Measurements from ENCODE around the gene MRPL34.
"Not testable (repeated sequence)": the region's sequence is repeated elsewhere in the genome, so short reads cannot be mapped to it uniquely, and the experiment has no call there.

Gene MRPL34

GRCh38 chr19:17285415-17286135, 20.1 kb upstream of the MRPL34 start:
- no peak for DNase-seq (ENCODE audit: low read depth)

GRCh38 chr19:17286263-17286662, 19.4 kb upstream of the MRPL34 start:
- no peak for DNase-seq (ENCODE audit: low read depth)

DNA sequence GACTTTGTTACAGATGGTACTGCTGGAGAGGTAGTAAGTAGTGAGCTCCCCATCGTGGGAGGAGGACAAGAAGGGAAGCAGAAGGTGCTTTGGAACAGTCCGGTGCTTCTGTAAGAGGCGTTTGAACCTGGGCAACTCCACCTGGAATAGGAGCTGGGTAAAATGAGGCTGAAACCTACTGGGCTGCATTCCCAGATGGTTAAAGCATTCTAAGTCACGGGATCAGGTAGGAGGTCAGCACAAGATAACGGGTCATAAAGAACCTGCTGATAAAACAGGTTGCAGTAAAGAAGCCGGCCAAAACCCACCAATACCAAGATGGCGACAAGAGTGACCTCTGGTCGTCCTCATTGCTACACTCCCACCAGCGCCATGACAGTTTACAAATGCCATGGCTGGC, 18.9 kb upstream of the MRPL34 start:
- DNase-seq (ENCODE audit: low read depth): no peak

DNA sequence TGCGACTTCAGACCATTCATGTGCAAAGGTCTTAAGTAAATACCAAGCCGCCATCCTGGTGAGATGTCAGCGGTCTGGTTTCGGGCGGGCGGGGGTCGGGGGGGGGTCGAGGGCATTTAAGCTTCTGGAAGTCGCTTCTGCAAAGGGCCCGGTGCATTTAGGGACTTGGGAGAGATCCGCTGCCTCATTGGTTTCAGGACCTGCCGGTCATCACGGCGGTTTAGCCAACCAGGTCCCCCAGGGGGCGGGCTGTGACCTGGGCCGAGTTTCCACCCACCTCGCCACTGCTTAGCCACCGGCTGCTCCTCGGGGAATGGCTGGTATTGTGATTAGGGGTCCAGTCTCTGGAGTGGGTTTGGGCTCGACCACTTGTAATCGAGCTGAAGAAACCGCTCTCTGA, 16.2 kb upstream of the MRPL34 start:
- DNase-seq (ENCODE audit: low read depth): no peak

DNA sequence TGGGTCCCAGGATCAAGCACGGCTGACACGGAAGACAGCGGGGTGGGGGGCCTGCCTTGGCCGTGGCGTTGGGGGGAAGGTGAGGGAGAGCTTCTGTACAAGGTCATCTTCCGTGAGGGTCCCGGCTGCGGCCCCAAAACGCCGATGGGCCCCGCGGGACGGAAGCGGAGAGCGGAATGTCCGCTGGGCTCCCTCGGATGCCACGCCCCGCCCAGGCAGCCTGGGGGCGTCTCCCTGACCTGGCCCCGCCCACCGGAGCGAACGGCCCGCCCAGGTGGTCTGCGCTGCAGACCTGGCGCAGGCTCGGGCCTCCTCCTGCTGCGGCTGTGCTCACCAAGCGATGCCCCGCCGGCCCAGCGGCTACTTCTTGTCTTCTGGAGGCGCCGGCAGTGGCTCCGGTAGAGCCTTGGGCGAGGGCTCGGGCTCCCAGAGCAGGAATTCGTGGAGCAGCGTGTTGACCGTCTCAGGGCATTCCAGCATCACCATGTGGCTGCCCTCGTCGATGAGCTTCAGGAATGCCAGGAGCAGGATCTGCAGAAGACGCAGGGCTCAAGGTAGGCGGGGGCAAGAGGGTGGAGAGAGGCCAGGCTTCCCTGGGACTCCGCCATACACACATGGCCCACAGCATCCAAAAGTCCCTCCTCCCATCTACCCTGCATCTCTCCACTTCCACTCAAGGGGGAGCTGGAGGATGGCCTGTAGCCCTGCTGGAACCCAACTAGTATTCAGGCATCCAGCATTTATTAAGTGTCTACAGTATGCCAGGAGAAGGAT, 13.2 kb upstream of the MRPL34 start:
- DNase-seq (ENCODE audit: low read depth): peak; percentile 53

GRCh38 chr19:17293605-17294004, 12.1 kb upstream of the MRPL34 start:
- no peak for DNase-seq (ENCODE audit: low read depth)

- no peak for DNase-seq (ENCODE audit: low read depth)
These were observed 11.4 kb upstream of the MRPL34 start for GRCh38 chr19:17294051-17294891.

DNA sequence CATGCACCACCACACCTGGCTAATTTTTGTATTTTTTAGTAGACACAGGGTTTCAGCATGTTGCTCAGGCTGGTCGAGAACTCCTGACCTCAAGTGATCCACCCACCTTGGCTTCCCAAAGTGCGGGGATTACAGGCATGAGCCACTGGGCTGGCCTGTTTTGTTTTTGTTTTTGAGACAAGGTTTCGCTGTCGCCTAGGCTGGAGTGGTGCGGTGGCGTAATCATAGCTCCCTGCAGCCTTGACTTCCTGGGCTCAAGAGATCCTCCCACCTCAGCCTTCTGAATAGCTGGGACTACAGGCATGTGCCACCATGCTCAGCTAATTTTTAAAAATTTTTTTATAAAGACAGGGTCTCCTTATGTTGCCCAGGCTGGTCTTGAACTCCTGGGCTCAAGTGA, 10.1 kb upstream of the MRPL34 start:
- not testable (repeated sequence) for DNase-seq (ENCODE audit: low read depth)

DNA sequence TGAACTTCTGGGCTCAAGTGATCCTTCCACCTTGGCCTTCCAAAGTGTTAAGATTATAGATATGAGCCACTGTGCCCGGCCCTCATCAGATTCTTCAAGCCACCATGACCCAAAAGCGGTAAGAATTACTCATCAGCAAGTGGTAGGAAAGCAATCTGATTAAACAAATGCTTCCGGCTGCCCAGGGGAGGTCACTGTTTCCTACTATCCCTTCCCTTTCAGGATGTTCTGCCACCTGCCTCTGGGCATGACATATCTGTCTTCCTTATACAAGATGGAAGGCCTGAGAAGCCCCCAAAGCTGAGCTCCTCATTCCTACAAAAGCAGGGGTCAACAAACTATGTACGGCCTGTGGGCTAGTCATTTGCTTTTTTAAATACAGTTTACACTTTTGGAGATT, 9.4 kb upstream of the MRPL34 start:
- DNase-seq (ENCODE audit: low read depth): no peak

GRCh38 chr19:17296976-17297375, 8.7 kb upstream of the MRPL34 start:
- no peak for DNase-seq (ENCODE audit: low read depth)

DNA sequence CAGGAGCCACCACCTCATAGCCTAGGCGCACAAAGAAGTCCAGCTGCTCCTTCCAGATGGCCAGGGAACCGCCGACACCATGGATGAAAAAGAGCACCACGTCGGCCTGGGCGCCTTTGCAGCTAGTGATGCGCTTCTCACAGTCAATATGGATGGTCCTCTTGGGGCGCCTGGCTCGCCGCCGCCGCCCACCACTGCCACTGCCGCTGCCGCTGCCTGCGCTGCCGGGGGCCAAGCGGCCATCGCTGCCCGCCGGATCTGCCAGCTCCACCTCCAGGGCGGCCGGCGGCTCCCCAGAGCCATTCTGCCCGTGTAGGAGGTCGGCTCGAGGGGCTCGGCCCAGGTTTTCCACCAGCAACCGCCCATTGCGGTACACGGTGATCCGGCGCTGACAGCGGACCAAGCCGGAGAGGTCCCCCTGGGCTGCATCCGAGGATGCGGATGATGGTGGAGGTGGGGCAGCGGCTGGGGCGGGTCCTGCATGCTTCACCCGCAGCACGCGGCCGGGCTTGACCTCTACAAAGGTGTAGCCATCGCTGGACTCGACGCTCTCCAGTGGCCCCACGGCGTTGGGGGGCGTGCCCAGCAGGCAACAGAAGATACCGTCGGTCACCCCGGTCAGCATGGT, 4.6 kb upstream of the MRPL34 start:
- no peak for DNase-seq (ENCODE audit: low read depth)

DNA sequence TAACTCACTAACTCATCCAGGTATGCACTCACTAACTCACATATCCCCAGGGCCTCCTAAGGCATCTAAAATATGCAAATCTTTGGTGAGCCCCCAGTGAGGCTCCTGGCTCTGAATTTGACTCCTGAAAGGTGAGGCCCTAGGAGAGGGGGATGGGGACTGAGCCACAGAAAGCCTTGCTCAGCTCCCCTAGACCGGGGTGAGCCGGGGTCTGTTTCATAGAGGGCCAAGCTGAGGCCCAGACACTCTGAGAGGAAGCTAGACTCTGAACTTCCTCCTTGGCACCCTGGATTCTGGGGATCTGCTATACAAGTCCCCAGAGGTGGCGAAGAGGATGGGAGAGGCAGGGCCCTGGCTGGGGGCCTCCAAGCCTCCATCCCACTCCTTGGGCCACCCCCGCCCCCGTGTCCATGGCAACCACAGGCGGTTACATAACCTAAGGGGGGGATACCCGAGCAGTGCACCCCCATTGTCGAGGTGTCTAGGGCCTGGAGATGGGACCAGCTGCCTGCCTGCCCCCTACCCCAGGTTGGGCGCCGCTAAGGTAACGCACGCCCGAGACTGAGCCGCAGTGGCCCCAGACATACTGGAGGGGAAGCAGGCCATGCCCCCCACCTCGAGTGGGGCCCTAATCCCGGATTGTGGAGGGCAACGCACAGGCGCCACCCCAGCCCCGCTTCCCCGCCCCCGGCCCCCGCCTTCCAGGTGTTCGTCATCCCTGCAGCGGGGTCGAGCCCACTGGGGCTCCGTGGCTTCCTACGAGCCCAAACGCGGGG, 3.1 kb upstream of the MRPL34 start:
- DNase-seq (ENCODE audit: low read depth): no peak

DNA sequence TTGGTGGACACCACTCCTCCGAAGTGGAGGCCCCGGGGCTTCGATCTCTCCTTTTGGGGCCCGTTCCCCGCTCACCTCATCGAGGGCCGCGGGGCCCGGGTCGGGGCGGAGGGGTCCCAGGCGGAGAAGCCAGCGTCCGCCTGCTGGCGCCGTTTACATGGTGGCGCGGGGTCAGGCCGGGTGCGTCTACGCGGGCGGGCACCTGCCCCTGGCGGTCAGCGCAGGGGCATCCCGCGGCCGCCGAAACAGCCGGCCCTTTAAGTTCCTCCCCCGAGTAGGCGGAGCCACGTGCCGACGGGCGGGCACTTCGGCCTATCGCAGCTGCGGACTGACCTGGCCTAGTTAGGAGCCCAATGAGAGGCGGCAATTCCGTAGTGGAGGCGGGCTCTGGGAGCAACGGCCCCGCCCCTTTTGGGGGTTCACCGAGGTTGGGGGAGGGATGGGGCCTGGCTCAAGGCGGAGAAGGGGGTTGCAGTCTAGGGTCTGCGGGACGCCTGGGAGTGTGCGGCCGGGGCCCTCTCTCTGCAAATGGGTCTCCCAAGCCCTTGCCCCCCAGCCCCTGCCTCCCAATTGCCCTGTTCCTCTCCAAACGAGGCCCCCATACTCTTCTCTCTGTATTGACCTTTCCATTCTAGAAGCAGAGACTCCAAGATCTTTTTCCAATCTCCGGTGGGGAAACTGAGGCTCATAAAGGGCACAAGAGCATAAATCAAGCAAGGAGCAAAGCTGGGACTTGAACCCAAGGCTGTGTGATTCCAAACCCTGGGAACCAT, 2.3 kb upstream of the MRPL34 start, which contains the start of gene ABHD8:
TSS of gene ABHD8 (minus strand) at position 259 of the 773 bp plus-strand sequence. CDS start 1,809 bp downstream, outside the sequence.
- DNase-seq (ENCODE audit: low read depth): peak; percentile 87

DNA sequence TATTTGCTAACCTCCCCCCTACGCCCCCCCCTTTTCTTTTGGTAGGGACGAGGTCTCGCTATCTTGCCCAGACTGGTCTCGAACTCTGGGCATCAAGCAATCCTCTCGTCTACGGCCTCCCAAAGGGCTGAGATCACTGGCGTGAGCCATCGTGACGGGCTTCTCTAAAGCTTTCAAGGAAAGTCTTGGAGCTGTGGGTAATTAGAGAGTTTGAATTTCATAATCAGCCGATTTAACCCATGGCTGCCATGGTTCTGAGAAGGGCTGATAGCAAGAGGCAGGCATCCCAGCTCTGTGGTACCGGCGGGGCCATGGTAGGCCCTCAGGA, 1.8 kb upstream of the MRPL34 start:
- DNase-seq (ENCODE audit: low read depth): no peak

DNA sequence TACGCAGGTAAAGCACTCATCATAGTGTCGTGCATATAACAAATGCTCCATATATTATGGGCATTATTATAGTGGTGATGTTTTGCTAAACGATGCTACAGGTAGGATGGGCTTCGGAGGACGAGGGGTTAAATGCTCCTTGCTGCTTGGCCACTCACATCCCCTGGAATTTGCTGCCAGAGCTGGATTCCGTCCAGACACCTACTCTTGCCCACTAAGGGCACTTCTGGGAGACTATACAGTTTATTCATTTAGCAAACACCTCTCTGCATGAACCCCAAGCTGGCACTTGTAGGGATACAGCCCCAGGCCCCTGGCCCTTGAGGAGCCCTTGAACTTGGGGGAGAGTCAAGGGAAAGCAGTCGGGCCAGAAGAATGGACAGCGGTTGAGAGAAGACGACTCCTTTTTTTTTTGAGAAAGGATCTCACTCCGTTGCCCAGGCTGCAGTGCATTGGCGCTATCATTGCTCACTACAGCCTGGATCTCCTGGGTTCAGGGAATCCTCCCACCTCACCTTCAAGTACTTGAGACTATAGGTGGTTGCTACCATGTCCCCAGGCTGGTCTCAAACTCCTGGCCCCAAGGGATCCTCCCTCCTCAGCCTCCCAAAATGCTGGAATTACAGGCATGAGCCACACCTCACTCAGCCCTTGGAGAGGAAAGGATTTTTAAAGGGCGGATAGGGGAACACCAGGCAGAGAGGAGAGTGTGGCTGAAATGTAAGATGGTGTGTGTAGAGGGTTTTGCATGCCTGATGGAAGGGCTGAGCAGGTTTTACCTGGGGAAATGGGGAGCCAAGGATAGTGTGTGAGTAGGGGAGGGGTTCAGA, 1.1 kb upstream of the MRPL34 start:
- DNase-seq (ENCODE audit: low read depth): no peak

DNA sequence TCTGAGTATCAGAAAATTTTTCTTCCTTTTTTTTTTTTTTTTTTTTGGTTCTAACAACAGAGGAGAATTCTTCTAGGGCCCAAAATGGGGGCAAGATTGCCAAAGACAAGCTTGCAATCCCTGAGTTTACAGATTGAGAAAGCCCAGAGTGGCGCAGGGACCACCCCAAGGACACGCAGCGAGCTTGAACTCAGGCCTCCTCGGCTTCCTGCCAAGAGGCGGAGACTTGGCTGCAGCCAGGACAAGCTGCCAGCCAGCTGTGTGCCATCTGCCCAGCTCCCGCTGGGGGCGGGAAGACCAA, 506 bp upstream of the MRPL34 start:
- no peak for DNase-seq (ENCODE audit: low read depth)

- DNase-seq (ENCODE audit: low read depth): no peak
These were observed 628 bp downstream of the MRPL34 start for GRCh38 chr19:17306285-17306714.

GRCh38 chr19:17307876-17308377, 2.3 kb downstream of the MRPL34 start:
- DNase-seq (ENCODE audit: low read depth): no peak

DNA sequence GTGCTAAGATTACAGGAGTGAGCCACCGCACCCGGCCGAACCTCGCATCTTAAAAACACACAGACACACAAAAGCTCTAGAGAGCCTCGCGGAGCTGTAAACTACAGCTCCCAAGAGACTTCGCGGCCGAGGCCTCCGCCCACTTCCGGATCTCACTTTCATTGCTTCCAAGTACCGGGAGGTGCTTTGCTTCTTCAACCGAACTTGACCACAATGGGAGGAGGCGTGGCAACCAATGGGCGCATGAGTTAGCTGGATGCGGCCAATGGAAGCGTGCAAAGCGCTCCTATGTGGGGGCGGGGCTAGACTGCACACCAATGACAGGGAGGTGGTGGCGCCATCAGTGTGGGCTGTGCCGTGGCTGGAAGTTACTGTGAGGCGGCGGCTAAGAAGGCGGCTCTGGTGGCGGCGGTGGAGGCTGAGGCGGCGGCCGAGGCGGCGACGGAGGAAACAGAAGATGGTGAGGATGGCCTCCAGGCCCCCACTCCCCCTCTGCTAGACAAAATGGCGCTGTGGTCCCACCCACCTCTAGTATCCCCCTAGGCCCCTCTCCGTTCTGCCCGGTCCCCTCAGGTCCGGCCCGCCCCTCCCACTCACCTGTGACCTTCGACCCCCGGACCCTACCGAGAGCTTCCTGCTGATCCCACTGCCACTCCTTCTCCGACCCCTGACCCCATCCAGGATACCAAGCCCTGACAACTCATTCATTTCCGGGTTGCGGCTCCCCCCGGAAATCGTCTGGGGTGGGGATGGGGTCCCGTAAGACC, 3.7 kb downstream of the MRPL34 start, which contains the start of gene DDA1:
TSS of gene DDA1 (plus strand) at position 366 of the 767 bp plus-strand sequence. CDS start at position 458, 92 bp downstream.
- peak; percentile 99 for DNase-seq (ENCODE audit: low read depth)
